SK-N-SH treated with all-trans-retinoic acid at 6 μM for 48 hours (cell line): Measurements from ENCODE around the gene ALB.

Source experiments
- ARNTL ChIP-seq: fragments of 450-650 bp; formaldehyde crosslinking; IDR thresholded peaks from 2 replicates; pipeline ENCODE4 v1.5.0; 2020; ENCODE audit warnings: low read depth, mild to moderate bottlenecking, moderate library complexity, borderline replicate concordance
- ISL1 ChIP-seq: fragments of 250-450 bp; sonication (Bioruptor Pico); IDR thresholded peaks from 2 replicates; pipeline ENCODE4 v2.1.2; 2022; ENCODE audit warnings: mild to moderate bottlenecking, moderate library complexity
- PATZ1 ChIP-seq: fragments of 250-450 bp; sonication (Bioruptor Pico); IDR thresholded peaks from 2 replicates; pipeline ENCODE4 v1.8.0; 2020; ENCODE audit warnings: mild to moderate bottlenecking, moderate library complexity, borderline replicate concordance
- ZC3H10 ChIP-seq: fragments of 250-450 bp; sonication (Bioruptor Pico); IDR thresholded peaks from 2 replicates; pipeline ENCODE4 v1.5.1; 2021; ENCODE audit warnings: mild to moderate bottlenecking, moderate library complexity

- TF ChIP-seq ZC3H10 = no peak
- no peak for TF ChIP-seq ISL1
- no peak for TF ChIP-seq ARNTL (CRISPR knock-in tag)
- no peak for TF ChIP-seq PATZ1
These were observed 12.5 kb downstream of the ALB start for GRCh38 chr4:73416423-73417087.
